Smooth muscle cell (in vitro differentiated cells): ENCODE data around the gene TGOLN2. TPM values are rescaled to one million over a fixed set of nuclear protein-coding genes. Genes with fewer than 3 reads are reported as not detected.
"Not testable (repeated sequence)": the region's sequence is repeated elsewhere in the genome, so short reads cannot be mapped to it uniquely, and the experiment has no call there.

ENCODE experiments used
- DNase-seq: peaks from one replicate; lab custom pipeline; 2025; ENCODE audit not compliant: unreplicated experiment; lab: John Stamatoyannopoulos, UW
- H2AFZ ChIP-seq: fragments of 200-600 bp; sonication (generic); 2 replicates; pipeline ENCODE4 v1.6.0; 2016; ENCODE audit warnings: antibody characterized with exemption, low read depth, mild to moderate bottlenecking
- H3F3A ChIP-seq: fragments of 200-600 bp; sonication (generic); 2 replicates; pipeline ENCODE4 v1.6.0; 2017; ENCODE audit warnings: antibody characterized with exemption, low read depth
- H3K27ac ChIP-seq: fragments of 200-600 bp; sonication (generic); 2 replicates; pipeline ENCODE4 v1.5.1; 2016; ENCODE audit warnings: low read depth, mild to moderate bottlenecking
- H3K27me3 ChIP-seq: fragments of 200-600 bp; sonication (generic); 2 replicates; pipeline ENCODE4 v1.6.1; 2016; ENCODE audit warnings: low read depth, mild to moderate bottlenecking
- H3K36me3 ChIP-seq: fragments of 200-600 bp; sonication (generic); 2 replicates; pipeline ENCODE4 v1.5.1; 2016; ENCODE audit warnings: low read depth
- H3K4me1 ChIP-seq: fragments of 200-600 bp; sonication (generic); 2 replicates; pipeline ENCODE4 v1.5.1; 2016; ENCODE audit warnings: low read depth
- H3K4me2 ChIP-seq: fragments of 200-600 bp; sonication (generic); 2 replicates; pipeline ENCODE4 v1.6.0; 2016; ENCODE audit warnings: mild to moderate bottlenecking
- H3K4me3 ChIP-seq: fragments of 200-600 bp; sonication (generic); 2 replicates; pipeline ENCODE4 v1.5.1; 2016; ENCODE audit warnings: mild to moderate bottlenecking
- H3K79me2 ChIP-seq: fragments of 200-600 bp; sonication (generic); 2 replicates; pipeline ENCODE4 v1.6.0; 2016; ENCODE audit warnings: low read depth, mild to moderate bottlenecking
- H3K9ac ChIP-seq: fragments of 200-600 bp; sonication (generic); 2 replicates; pipeline ENCODE4 v1.6.0; 2016; ENCODE audit warnings: low read depth
- H3K9me3 ChIP-seq: fragments of 200-600 bp; sonication (generic); replicated peaks from 2 replicates; pipeline ENCODE4 v1.5.1; 2016; ENCODE audit warnings: low read depth
- H4K20me1 ChIP-seq: fragments of 200-600 bp; sonication (generic); 2 replicates; pipeline ENCODE4 v1.6.0; 2016; ENCODE audit warnings: low read depth
- CTCF ChIP-seq: fragments of 200-600 bp; sonication (generic); IDR thresholded peaks from 2 replicates; pipeline ENCODE4 v1.5.1; 2017; ENCODE audit warnings: borderline replicate concordance, mild to moderate bottlenecking, antibody characterized with exemption; ENCODE audit not compliant: insufficient read depth, poor library complexity, severe bottlenecking
- WGBS: methylation state at CpG from one replicate; pipeline ENCODE4 v1.1.7; 2016; ENCODE audit warnings: low lambda C conversion rate; 5-methylcytosine and 5-hydroxymethylcytosine counted together
- polyA plus RNA-seq: library from polyadenylated mRNA; unstranded; fragments of >200 nt; fragmentation: Nextera tagmentation; extraction: Ambion mirVana; gene quantifications from 2 replicates; pipeline ENCODE4 v1.2.1, GENCODE V29; 2016
- total RNA-seq: library from RNA; depleted of rRNA; stranded (reverse); fragments of >200 nt; gene quantifications from 2 replicates; pipeline ENCODE4 v1.2.3, GENCODE V29; 2014

TGOLN2 gene
- total and polyA plus RNA-seq, 2 experiments from 2014 or later, result 34.4 to 52.0 TPM

- no peaks in the 10 kb centered on the region for H4K20me1 ChIP-seq
- no peaks in the 10 kb centered on the region for H3K9me3 ChIP-seq
- no peaks in the 10 kb centered on the region for H3K79me2 ChIP-seq
- no peak overlapping the region for H3K4me2 ChIP-seq
- WGBS, result 95% methylated on average over 11 of the region's 11 CpGs
- H3K4me3 ChIP-seq, result no peak overlapping the region
- no peak for DNase-seq
- H3K27ac ChIP-seq, result no peak overlapping the region
- H3K36me3 ChIP-seq, result no peaks in the 10 kb centered on the region
- no peaks in the 10 kb centered on the region for H3K4me1 ChIP-seq
- H3K27me3 ChIP-seq, result no peaks in the 10 kb centered on the region
- no peak overlapping the region for H3K9ac ChIP-seq
- no peaks in the 10 kb centered on the region for H3F3A ChIP-seq
- H2AFZ ChIP-seq, result no peak overlapping the region
- no peak for TF ChIP-seq CTCF
Observed at GRCh38 chr2:85371045-85371444, 43.3 kb upstream of the TGOLN2 start.

GRCh38 chr2:85369500-85369899 is 41.7 kb upstream of the TGOLN2 start:
- Histone ChIP-seq H2AFZ (no peak overlapping the region), H3F3A (no peaks in the 10 kb centered on the region), H4K20me1 (no peaks in the 10 kb centered on the region), H3K79me2 (no peaks in the 10 kb centered on the region), H3K4me2 (no peak overlapping the region), H3K27ac (no peak overlapping the region), H3K4me1 (no peaks in the 10 kb centered on the region), H3K9ac (no peak overlapping the region), H3K9me3 (no peaks in the 10 kb centered on the region), H3K4me3 (no peak overlapping the region), H3K27me3 (no peaks in the 10 kb centered on the region), H3K36me3 (no peaks in the 10 kb centered on the region)
- WGBS, result 82% methylated on average over 5 of the region's 5 CpGs
- no peak for TF ChIP-seq CTCF
- no peak for DNase-seq

- Histone ChIP-seq H4K20me1 (no peaks in the 10 kb centered on the region), H3F3A (no peaks in the 10 kb centered on the region), H3K4me3 (no peak overlapping the region), H3K79me2 (no peaks in the 10 kb centered on the region), H3K9me3 (no peaks in the 10 kb centered on the region), H3K27ac (no peak overlapping the region), H3K9ac (no peak overlapping the region), H3K4me2 (no peak overlapping the region), H3K27me3 (no peaks in the 10 kb centered on the region), H3K36me3 (no peaks in the 10 kb centered on the region), H3K4me1 (no peaks in the 10 kb centered on the region), H2AFZ (no peak overlapping the region)
- TF ChIP-seq CTCF, result no peak
- no peak for DNase-seq
Observed at GRCh38 chr2:85368921-85369320, 41.1 kb upstream of the TGOLN2 start.

GRCh38 chr2:85367180-85367579 is 39.4 kb upstream of the TGOLN2 start:
- Histone ChIP-seq H3K4me3 (no peak overlapping the region), H4K20me1 (no peaks in the 10 kb centered on the region), H3K27ac (no peak overlapping the region), H3K4me2 (no peak overlapping the region), H3K9ac (no peak overlapping the region), H3K36me3 (peaks cover 3% of the 10 kb centered on the region), H2AFZ (no peak overlapping the region), H3K27me3 (no peaks in the 10 kb centered on the region), H3K4me1 (no peaks in the 10 kb centered on the region), H3K9me3 (no peaks in the 10 kb centered on the region), H3F3A (no peaks in the 10 kb centered on the region), H3K79me2 (no peaks in the 10 kb centered on the region)
- TF ChIP-seq CTCF, result no peak
- DNase-seq, result no peak
- WGBS, result 90% methylated on average over 5 of the region's 5 CpGs

- H3K4me3 ChIP-seq, H4K20me1 ChIP-seq, H3K79me2 ChIP-seq, H3K27me3 ChIP-seq, H3F3A ChIP-seq, DNase-seq, H3K4me1 ChIP-seq, H3K9me3 ChIP-seq, H3K4me2 ChIP-seq, H3K9ac ChIP-seq, H2AFZ ChIP-seq, H3K27ac ChIP-seq, H3K36me3 ChIP-seq: not testable (repeated sequence)
- WGBS, result 97% methylated on average over 5 of the region's 5 CpGs
Observed at GRCh38 chr2:85362653-85363387, 35.0 kb upstream of the TGOLN2 start.
